NCI-H146 (cell line): Measurements from ENCODE around the gene QSOX1.

Experiments used
- DNase-seq: peaks from one replicate; lab custom pipeline; 2025; lab: John Stamatoyannopoulos, UW

QSOX1 gene

DNA sequence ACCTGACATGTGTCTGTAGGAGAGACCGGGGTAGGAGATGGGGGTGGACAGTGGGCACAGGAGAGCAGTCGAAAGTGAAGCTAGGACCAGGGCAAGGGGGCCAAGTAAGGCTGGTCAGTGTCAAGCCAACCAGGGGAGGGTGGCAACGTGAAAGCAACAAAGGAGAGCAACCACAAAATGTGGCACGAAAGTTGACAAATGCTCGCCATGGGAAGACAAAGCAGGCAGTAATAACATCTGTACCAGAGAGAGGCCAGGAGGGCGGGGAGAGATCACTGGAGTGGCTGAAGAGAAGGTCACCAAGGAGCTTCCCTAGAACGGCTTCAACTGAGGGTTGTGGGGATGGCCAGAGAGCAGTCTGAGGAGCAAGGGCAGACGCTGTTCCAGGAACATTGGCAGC is 17.0 kb downstream of the QSOX1 start:
- no peak for DNase-seq

DNA sequence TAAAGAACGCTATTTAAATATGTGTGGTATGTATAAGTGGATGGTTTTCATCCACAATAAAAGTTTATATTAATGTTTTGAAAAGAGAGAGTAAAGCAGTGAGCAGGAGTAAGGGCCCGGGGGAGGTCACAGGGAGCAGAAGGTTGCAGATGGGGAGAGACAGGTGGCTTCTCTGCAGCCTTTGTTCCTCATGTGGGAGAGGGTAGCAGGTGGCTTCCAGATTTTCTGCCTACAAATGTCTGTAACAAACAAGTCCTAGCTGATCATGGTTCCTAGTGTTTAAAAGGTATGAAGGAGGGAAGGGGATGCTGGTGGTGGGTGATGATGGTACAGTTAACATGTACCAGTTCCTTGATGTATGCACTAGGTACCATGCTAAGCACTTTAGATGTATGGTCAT is 18.8 kb downstream of the QSOX1 start:
- DNase-seq: no peak

DNA sequence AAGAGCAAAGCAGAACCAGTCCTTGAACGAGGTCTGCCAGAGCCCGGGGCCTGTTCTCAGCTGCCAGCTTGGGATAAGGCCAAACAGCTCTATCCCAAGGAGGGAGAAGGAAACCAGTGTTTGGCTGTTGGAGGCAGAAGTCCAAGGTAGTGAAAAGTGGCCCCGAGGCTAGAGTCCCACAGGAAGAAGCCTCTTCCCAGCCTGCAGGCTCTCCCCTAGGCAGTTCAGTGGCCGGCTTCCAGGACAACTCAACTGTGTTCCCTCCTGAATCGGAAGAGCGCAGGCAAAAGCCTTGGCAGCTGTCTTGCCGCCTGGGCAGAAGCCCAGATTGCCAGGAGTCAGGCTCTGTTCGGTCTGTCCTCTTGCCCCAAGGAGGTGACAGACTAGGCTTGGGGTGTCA is 19.3 kb downstream of the QSOX1 start:
- no peak for DNase-seq

DNA sequence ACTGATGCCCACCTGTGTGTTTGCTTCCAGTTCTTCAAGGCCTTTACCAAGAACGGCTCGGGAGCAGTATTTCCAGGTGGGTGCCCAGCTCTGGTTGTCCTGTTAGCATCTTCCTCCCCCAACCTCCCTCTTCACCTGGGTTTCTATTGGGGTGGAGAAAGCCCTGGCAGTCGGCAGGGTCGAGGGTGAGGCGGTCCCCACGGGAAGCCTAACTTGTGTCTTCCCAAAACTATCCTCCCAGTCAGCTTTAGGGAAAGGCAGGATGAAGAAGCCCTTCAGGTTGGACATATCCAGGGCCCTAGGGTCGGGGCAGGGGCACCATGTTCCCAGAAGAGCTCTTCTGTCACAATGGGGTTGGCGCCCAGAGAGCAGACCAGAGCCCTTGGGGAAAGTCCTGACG is 20.6 kb downstream of the QSOX1 start:
- DNase-seq: no peak

DNA sequence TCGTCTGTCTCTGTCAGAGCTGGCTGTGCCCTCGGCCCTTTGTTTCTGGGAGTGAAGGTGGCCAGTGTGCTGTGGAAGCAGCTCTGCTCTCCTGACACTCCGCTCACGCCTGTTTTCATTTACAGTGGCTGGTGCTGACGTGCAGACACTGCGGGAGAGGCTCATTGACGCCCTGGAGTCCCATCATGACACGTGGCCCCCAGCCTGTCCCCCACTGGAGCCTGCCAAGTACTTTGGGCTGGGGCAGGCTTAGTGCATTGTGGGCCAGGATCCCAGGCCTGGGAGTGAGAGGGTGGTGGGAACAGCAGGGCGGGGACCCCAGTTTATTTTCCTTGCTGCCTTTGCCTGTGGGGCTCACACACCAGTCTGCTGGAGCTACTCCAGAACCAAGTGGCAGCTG is 21.1 kb downstream of the QSOX1 start:
- no peak for DNase-seq

DNA sequence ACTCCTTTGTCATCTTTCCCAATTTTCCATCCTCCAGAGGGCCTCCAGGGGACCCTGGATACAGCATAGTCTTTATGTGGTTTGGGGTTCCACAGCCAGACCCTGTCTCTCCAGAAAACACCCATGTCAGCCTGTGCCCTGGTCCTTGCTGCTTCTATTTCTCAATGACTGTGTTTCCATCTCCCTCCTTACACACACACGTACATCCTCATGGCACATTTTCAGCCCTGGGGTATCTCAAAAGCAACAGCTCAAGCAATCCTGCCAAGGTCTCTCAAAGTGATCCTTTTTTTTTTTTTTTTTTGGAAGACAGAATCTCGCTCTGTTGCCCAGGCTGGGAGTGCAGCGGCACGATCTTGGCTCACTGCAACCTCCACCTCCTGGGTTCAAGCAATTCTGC is 22.3 kb downstream of the QSOX1 start:
- DNase-seq: no peak

GRCh38 chr1:180177931-180178330 is 23.3 kb downstream of the QSOX1 start:
- DNase-seq: no peak

DNA sequence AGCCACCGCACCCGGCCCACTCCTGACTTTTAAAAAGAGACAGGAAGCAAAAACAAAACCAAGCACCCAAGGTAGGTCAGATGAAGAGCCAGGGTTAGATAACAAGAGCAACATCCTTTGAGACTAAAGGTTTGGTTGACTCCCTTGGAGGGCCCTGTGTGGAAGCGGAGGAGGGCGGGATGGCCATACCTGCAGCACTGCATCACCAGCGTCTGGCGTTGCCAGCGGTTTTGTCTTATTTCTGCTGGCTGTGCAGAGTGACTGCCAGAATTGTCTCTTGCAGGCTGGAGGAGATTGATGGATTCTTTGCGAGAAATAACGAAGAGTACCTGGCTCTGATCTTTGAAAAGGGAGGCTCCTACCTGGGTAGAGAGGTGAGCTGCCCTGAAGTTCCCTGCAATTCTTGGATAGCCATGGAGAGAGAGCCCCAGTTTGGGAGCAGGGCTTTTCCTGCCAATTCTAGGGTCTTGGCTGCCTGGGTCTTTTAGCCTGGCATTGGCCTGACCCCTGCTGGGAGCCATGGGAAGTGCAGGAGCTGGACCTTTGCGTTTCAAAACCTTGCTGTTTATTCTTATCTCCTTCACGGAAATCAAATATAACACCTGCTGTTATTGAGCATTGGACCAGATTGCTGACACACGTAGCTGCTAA is 24.0 kb downstream of the QSOX1 start:
- peak; percentile 34 for DNase-seq

DNA sequence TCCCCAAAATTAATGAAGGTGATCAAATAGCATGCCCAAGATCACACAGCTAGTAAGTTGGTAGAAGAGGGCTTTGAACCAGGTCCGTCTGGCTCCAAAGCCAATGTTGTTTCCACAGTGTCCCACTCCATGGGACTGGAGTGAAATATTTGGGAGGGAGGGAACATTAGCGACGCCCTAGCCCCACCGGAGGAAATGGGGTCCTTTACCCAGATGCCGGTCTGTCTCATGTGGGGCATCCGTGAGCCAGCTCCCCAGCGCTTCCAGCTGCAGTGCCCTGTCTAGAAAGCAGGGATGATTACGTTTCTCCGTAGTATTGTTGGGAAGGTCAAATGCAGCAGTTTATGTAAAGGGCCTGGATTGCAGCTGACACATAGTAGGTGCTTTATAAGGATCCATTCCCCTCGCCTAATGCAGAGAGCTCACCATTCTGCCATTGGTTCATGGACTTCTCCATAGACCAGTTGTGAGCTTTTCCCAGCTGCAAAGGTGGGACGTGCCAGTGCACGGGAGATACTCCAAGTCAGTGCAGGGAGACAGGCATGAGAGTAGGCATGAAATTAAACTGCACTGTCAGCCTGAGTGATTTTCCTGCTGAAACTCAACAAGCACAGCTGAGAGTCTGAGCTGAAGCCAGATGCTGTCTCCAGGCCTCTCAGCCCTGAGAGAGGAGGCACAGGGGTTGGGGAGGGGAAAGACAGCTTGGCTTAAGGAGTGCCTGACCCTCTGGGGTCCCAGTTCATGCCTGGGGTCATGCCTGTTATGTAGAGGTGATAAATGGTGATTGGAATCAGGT is 24.7 kb downstream of the QSOX1 start:
- DNase-seq: no peak

DNA sequence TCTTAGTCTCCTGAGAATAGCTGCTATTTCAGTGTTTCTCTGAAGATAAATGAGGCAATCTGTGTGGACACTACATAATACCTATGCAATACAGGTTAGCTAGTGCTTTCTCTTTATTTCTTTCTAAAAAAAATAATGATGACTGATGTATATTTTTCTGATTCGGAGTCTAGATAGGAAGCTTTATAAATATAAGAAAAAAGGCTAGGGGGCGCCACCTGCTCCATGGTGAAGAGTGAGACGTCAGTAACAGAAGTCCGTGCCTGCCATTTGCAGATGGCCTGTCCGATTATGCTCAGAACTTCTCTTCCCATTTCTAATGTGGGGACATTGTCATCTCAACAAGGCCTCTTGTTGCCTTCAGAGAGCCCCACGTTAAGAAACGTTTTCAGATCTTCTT is 26.4 kb downstream of the QSOX1 start:
- peak; percentile 23 for DNase-seq

- DNase-seq: no peak
Measured at GRCh38 chr1:180181996-180182642, 27.4 kb downstream of the QSOX1 start.

GRCh38 chr1:180182643-180183311 is 28.1 kb downstream of the QSOX1 start:
- DNase-seq: no peak

DNA sequence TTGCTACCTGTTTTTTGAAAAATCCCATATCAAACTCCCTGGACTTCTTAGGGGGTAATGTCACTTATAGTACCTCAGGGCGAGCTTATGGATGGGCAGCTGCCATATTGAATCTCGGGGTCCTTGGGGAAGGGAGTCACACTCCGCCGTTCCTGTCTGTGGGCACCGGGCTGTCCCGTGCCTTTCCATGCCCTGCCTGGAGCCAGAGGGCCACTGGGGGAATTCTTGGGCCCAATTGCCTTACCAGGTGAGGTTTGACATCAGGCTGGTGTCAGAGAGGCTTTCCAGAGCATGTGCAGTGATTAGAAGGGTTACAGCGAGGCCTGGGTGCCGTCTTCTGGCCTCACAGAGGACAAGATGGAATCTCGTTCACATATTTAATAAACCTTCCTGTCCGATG is 28.8 kb downstream of the QSOX1 start:
- no peak for DNase-seq

DNA sequence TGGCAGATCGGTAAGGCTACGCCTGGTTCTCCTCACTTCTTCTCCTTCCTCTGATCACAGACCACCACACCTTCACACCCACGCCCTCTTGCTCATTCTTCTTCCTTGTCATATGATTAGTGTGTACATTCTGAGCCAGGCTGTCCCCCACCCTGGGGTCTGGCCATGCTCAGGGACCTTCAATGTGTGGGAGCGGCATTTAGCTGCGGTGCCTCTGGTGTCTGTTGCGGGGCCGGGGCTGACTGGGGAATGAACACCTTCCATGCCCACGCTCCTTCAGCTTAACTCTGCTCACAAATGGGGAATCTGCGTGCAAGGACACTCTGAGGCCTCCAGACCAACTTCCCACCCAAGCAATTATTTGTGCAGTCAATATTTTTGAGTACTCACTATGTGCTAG is 29.4 kb downstream of the QSOX1 start:
- no peak for DNase-seq

- no peak for DNase-seq
Measured at GRCh38 chr1:180185281-180185680, 30.6 kb downstream of the QSOX1 start.

DNA sequence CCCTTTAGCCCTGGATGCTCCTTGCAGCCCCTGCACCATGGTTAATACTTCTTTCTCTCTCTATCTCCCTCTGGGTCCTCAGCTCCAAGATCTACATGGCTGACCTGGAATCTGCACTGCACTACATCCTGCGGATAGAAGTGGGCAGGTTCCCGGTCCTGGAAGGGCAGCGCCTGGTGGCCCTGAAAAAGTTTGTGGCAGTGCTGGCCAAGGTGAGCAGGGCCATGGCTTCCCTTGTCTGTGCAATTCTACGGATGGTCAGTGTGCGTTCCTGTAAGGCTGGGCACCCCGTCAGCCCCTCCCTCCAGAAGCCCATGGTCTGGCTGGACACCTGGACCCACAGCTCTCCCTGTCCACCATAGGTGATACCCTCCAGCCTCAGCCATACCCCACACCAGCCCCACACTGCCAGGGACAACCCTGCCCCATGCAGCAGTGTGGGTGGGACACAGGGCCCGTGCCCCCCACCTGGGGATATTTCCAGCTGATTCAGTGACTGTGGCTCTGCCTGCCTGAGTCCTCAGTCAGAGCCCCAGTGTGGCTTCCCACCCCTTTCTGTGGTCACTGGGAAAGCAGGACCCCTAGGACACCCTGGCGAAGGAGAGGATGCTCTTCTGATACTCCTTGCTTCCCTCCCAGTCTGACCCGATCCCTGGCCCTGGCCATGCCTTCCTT is 31.4 kb downstream of the QSOX1 start:
- DNase-seq: no peak

- DNase-seq: no peak
Measured at GRCh38 chr1:180186831-180187230, 32.2 kb downstream of the QSOX1 start.

DNA sequence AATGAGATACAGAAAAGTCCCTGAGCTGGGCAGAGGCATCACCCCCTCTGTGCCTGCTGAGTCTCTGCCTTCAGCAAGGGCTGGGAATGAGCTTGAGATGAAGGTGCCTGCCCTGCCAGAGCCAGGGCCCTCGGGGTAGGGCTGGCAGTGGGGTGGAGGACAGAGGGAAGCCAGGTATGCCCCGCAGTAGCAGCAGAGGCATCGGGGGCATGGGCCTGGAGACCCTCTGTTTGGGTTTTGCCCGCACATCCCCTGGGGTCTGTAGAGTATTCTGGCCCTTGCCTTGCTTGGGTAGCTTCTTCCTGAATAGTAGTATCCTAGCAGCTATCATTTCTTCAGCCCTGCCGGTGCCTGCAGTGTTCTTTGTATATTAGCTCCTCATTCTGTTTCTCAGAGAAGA is 33.0 kb downstream of the QSOX1 start:
- DNase-seq: no peak

GRCh38 chr1:180188091-180188506 is 33.4 kb downstream of the QSOX1 start:
- DNase-seq: peak; percentile 74

DNA sequence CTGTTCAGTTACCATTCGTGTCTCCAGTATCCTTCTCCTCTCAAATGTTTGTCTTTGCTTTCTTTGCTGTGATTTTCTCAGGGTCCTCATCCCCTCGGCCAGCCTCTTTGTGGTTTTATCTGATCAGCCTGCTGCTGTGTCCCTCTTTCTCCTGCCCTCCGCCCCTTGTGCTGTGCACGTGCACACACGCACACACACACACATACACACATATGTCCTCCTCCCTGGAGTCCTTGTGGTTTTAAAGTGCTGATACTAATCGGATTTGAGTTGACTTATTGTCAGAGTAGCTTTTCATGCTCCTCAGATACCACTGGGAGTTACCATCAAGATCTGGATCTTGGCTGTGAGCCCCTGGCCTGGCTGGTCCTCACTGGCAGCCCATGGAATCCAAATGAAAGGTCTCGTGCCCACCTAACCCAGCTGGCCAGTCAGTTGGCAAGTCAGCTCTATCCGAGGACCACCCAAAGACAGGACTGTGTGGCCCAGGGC is 34.1 kb downstream of the QSOX1 start:
- no peak for DNase-seq

GRCh38 chr1:180190091-180190490 is 35.4 kb downstream of the QSOX1 start:
- no peak for DNase-seq

GRCh38 chr1:180192172-180192571 is 37.5 kb downstream of the QSOX1 start:
- no peak for DNase-seq
